Transverse colon (tissue), 4 donors: ENCODE data around the gene DHX34. TPM values are rescaled to one million over a fixed set of nuclear protein-coding genes. Genes with fewer than 3 reads are reported as not detected.

Source experiments
- DNase-seq: peaks from one replicate; pipeline ENCODE4 v3.0.0-alpha.2; 2019
- H3K27ac ChIP-seq, 4 donors: fragments of 200-600 bp; sonication (generic); 2 replicates each; pipeline ENCODE4 v1.5.1; 2016 to 2018; ENCODE audit warnings: inconsistent platforms in 4 of 4
- H3K27me3 ChIP-seq: fragments of 200-600 bp; sonication (generic); 2 replicates; pipeline ENCODE4 v1.5.1; 2017; ENCODE audit warnings: inconsistent platforms
- H3K36me3 ChIP-seq, 4 donors: fragments of 200-600 bp; sonication (generic); 2 replicates each; pipeline ENCODE4 v1.5.1; 2017 to 2019; ENCODE audit warnings: inconsistent platforms in 4 of 4
- H3K4me1 ChIP-seq, 4 donors: fragments of 200-600 bp; sonication (generic); 2 replicates each; pipeline ENCODE4 v1.5.1; 2017 to 2020; ENCODE audit warnings: inconsistent platforms in 4 of 4
- H3K4me3 ChIP-seq, 4 donors: fragments of 200-600 bp; sonication (generic); 1 replicate in 1 of 4; 2 replicates in 3 of 4; pipeline versions ENCODE4 v1.5.1 to v1.6.1; 2017 to 2019; ENCODE audit warnings: inconsistent platforms in 4 of 4
- H3K9me3 ChIP-seq, 2 donors: fragments of 200-600 bp; sonication (generic); 2 replicates each; pipeline ENCODE4 v1.5.1; 2017 to 2019; ENCODE audit warnings: inconsistent platforms in 2 of 2
- EP300 ChIP-seq: sonication (generic); formaldehyde crosslinking; IDR thresholded peaks from one replicate; pipeline ENCODE4 v1.6.1; 2017; ENCODE audit warnings: antibody characterized with exemption, low read depth
- POLR2A ChIP-seq: fragments of 450-650 bp; IDR thresholded peaks from one replicate; pipeline ENCODE4 v1.6.1; 2016; ENCODE audit warnings: antibody characterized with exemption, mild to moderate bottlenecking, moderate library complexity
- POLR2AphosphoS5 ChIP-seq, 3 donors: sonication (generic); formaldehyde crosslinking; IDR thresholded peaks; one replicate each; pipeline ENCODE4 v1.6.1; 2016; ENCODE audit warnings: antibody characterized with exemption in 3 of 3
- WGBS, 2 donors: methylation state at CpG; one replicate each; pipeline ENCODE4 v1.1.5; 2018; ENCODE audit warnings: low coverage in 1 of 2; 5-methylcytosine and 5-hydroxymethylcytosine counted together
- in situ Hi-C, 4 donors: fragments of 200-750 bp; cut with MboI; loops; one replicate each; pipeline versions ENCODE4 v1.15.0 to v1.15.1; 2017; ENCODE audit warnings: low sequenced_read_pairs in 3 of 4, low pct_ligation_motif_present in 1 of 4, low pct_unique_long_range_greater_than_20kb in 1 of 4
- intact Hi-C: fragments of 100-400 bp; cut with DNase I; formaldehyde crosslinking; loops from one replicate; pipeline ENCODE4 v1.15.1; 2023; ENCODE audit warnings: low total_unique reads
- total RNA-seq, 4 donors: library from RNA; depleted of rRNA; stranded (reverse); fragments of >200 nt; gene quantifications; one replicate each; pipeline ENCODE4 v1.1.0, GENCODE V29; 2016
- TF ChIP-seq, protein P1 (sequence below), 5 experiments: fragments of 200-600 bp in 3 of 5; fragments of 450-650 bp in 2 of 5; sonication (generic) in 3 of 5; IDR thresholded peaks; 1 replicate in 2 of 5; 2 replicates in 3 of 5; pipeline ENCODE4 v1.5.1; 2016 to 2017; ENCODE audit warnings: antibody characterized with exemption in 5 of 5, inconsistent platforms in 3 of 5, mild to moderate bottlenecking in 2 of 5, moderate library complexity in 1 of 5

DHX34 gene
- total RNA-seq, 4 donors from 2014 or later = 12.4 to 30.3 (median 21.3) TPM

GRCh38 chr19:47414469-47414868 lies 65.4 kb downstream of the DHX34 start:
- in situ Hi-C loops = loop anchor here in 1 of 4 donors (25.0 kb wide), 1 partner anchor 127 kb away; no protein-coding TSS in a partner anchor
- 52% methylated on average over 18 of the region's 21 CpGs; no CpG with 5 or more reads in 1 of the 2 donors for WGBS, 2 donors
- no peak for DNase-seq
- Histone ChIP-seq H3K9me3 (no peaks in the 10 kb centered on the region), H3K4me3 (no peak overlapping the region), H3K27ac (no peak overlapping the region), H3K4me1 (peaks cover 0 to 4% (median 1%) of the 10 kb centered on the region in 4 donors), H3K27me3 (peaks cover 47% of the 10 kb centered on the region), H3K36me3 (no peaks in the 10 kb centered on the region)
- intact Hi-C loops = no loop called here
- no peak for TF ChIP-seq EP300
- TF ChIP-seq POLR2AphosphoS5 (IDR thresholded peaks at IDR 0.05) = no peak
- TF ChIP-seq POLR2A = no peak
- TF ChIP-seq, protein P1, sequence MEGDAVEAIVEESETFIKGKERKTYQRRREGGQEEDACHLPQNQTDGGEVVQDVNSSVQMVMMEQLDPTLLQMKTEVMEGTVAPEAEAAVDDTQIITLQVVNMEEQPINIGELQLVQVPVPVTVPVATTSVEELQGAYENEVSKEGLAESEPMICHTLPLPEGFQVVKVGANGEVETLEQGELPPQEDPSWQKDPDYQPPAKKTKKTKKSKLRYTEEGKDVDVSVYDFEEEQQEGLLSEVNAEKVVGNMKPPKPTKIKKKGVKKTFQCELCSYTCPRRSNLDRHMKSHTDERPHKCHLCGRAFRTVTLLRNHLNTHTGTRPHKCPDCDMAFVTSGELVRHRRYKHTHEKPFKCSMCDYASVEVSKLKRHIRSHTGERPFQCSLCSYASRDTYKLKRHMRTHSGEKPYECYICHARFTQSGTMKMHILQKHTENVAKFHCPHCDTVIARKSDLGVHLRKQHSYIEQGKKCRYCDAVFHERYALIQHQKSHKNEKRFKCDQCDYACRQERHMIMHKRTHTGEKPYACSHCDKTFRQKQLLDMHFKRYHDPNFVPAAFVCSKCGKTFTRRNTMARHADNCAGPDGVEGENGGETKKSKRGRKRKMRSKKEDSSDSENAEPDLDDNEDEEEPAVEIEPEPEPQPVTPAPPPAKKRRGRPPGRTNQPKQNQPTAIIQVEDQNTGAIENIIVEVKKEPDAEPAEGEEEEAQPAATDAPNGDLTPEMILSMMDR (IDR thresholded peaks at IDR 0.05) = no peak

DNA sequence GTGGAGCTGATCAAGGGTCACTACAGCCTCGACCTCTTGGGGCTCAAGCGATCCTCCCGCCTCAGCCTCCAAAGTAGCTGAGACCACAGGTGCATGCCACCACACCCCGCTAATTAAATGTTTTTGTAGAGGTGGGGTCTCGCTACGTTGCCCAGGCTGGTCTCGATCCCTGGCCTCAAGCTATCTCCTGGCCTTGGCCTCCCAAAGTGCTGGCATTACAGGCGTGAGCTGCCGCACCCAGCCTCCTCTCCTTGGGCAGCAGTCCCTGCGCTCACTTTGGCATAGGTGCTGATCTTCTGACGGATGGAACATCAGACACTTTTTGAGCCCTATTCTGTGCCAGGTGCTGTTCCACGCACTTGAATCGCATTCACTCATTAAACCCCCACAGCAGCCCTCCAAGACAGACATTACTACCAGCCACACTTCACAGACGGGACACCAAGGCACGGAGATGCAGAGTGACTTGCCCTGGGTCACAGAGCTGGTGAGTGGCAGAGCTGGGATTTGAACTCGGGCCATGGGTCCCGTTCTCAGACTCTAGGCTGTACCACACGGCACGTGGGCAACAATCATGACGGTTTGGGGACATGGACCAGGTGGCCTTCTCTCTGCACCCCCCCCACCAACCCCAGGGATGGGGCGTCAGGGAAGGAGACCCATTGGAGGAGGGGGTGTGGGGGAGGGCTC lies 67.0 kb downstream of the DHX34 start:
- H3K4me3 ChIP-seq = no peak overlapping the region
- H3K4me1 ChIP-seq = peaks cover 0 to 4% (median 1%) of the 10 kb centered on the region in 4 donors
- intact Hi-C loops (no loop called here), in situ Hi-C loops (loop anchor here in 1 of 4 donors (25.0 kb wide), 1 partner anchor 129 kb away; no protein-coding TSS in a partner anchor)
- H3K27ac ChIP-seq = no peak overlapping the region
- H3K9me3 ChIP-seq = no peaks in the 10 kb centered on the region
- H3K27me3 ChIP-seq = peaks cover 64% of the 10 kb centered on the region
- 60 to 88% methylated on average over 2 to 21 of the region's 21 CpGs for WGBS, 2 donors
- no peaks in the 10 kb centered on the region for H3K36me3 ChIP-seq
- TF ChIP-seq POLR2A (no peak), EP300 (no peak), POLR2AphosphoS5 (IDR thresholded peaks at IDR 0.05) (no peak)
- TF ChIP-seq, protein P1 (IDR thresholded peaks at IDR 0.05) = no peak
- DNase-seq = no peak

GRCh38 chr19:47416643-47416985 lies 67.5 kb downstream of the DHX34 start:
- DNase-seq = no peak
- WGBS, 2 donors = 55% methylated on average over 12 of the region's 12 CpGs; no CpG with 5 or more reads in 1 of the 2 donors
- intact Hi-C loops = no loop called here

GRCh38 chr19:47417107-47417745 lies 68.1 kb downstream of the DHX34 start:
- Histone ChIP-seq H3K9me3 (no peaks in the 10 kb centered on the region), H3K4me1 (peaks cover 0 to 4% (median 1%) of the 10 kb centered on the region in 4 donors), H3K27ac (no peak overlapping the region), H3K27me3 (peaks cover 71% of the 10 kb centered on the region), H3K36me3 (no peaks in the 10 kb centered on the region), H3K4me3 (no peak overlapping the region)
- no peak for TF ChIP-seq EP300
- TF ChIP-seq POLR2A = no peak
- no peak for TF ChIP-seq POLR2AphosphoS5 (IDR thresholded peaks at IDR 0.05)
- TF ChIP-seq, protein P1 (IDR thresholded peaks at IDR 0.05) = no peak
- intact Hi-C loops = no loop called here
- 21 to 29% methylated on average over 6 to 18 of the region's 18 CpGs for WGBS, 2 donors
- in situ Hi-C loops = loop anchor here in 1 of 4 donors (25.0 kb wide), 1 partner anchor 130 kb away; no protein-coding TSS in a partner anchor
- DNase-seq = no peak

More at GRCh38 chr19:47416643-47416985, 67.5 kb downstream of the DHX34 start:
- in situ Hi-C loops = loop anchor here in 1 of 4 donors (25.0 kb wide), 1 partner anchor 129 kb away; no protein-coding TSS in a partner anchor
- H3K36me3 ChIP-seq = no peaks in the 10 kb centered on the region
- peaks cover 69% of the 10 kb centered on the region for H3K27me3 ChIP-seq
- H3K4me3 ChIP-seq = no peak overlapping the region
- H3K4me1 ChIP-seq = peaks cover 0 to 4% (median 1%) of the 10 kb centered on the region in 4 donors
- TF ChIP-seq EP300 = no peak
- no peak for TF ChIP-seq POLR2AphosphoS5 (IDR thresholded peaks at IDR 0.05)
- TF ChIP-seq, protein P1 (IDR thresholded peaks at IDR 0.05) = no peak
- no peak for TF ChIP-seq POLR2A
- H3K27ac ChIP-seq = no peak overlapping the region
- H3K9me3 ChIP-seq = no peaks in the 10 kb centered on the region
